ENCODE measurements around the gene TAS2R31. TPM values are rescaled to one million over a fixed set of nuclear protein-coding genes. Genes with fewer than 3 reads are reported as not detected.
A peak's percentile ranks its signal among the peaks of the same experiment; 100 is the strongest.
"Not testable (repeated sequence)": the region's sequence is repeated elsewhere in the genome, so short reads cannot be mapped to it uniquely, and the experiment has no call there.

TAS2R31 gene
- 1 to 10 TPM; 2.8 to 3.2 TPM for total RNA-seq
- under 1 TPM in 2 of 3 donors, not detected in 1; 0.22 to 0.39 TPM for polyA plus RNA-seq
- total RNA-seq: 0.98 to 3.0 (median 1.4) reads per million in 6 experiments

- Mint-ChIP-seq H3K9me3 (peaks cover 0 to 2% (median 0%) of the 10 kb centered on the region in 9 donors), H3K27ac (peak within 1 kb of the TSS in 1 of 10 donors; percentile 32), H3K4me1 (peaks cover 0 to 2% (median 0%) of the 10 kb centered on the region in 4 donors), H3K27me3 (no peaks in the 10 kb centered on the region), H3K36me3 (peaks cover 23 to 47% (median 38%) of the 10 kb centered on the region in 3 donors), H3K4me3 (no peak within 1 kb of the TSS)
- DNase-seq: no peak
- POLR2A ChIA-PET: no interaction called here
- no peak for ATAC-seq
These were observed at the start of gene TAS2R31 for GRCh38 chr12:11031307-11031706. Gene TAS2R31 (minus strand): TSS chr12:11031407. CDS start chr12:11031335, 72 bp downstream.

- H3K36me3 Mint-ChIP-seq: peaks cover 4 to 14% (median 6%) of the 10 kb centered on the region in 3 donors
- no peak overlapping the region for H3K27ac Mint-ChIP-seq
- ATAC-seq (no peak), DNase-seq (no peak)
- H3K4me3 Mint-ChIP-seq: no peak overlapping the region
- POLR2A ChIA-PET: no interaction called here
- no peaks in the 10 kb centered on the region for H3K27me3 Mint-ChIP-seq
- peaks cover 0 to 12% (median 10%) of the 10 kb centered on the region in 9 donors for H3K9me3 Mint-ChIP-seq
- peaks cover 10 to 20% (median 15%) of the 10 kb centered on the region in 4 donors for H3K4me1 Mint-ChIP-seq
These were observed 47.0 kb upstream of the TAS2R31 start for GRCh38 chr12:11078246-11078645.

GRCh38 chr12:11075642-11076041 is 44.4 kb upstream of the TAS2R31 start:
- H3K4me1 Mint-ChIP-seq: peaks cover 10 to 20% (median 16%) of the 10 kb centered on the region in 4 donors
- peaks cover 0 to 18% (median 14%) of the 10 kb centered on the region in 3 donors for H3K36me3 Mint-ChIP-seq
- H3K4me3 Mint-ChIP-seq: no peak overlapping the region
- no peak overlapping the region for H3K27ac Mint-ChIP-seq
- POLR2A ChIA-PET: no interaction called here
- H3K27me3 Mint-ChIP-seq: no peaks in the 10 kb centered on the region
- ATAC-seq (no peak), DNase-seq (no peak)
- H3K9me3 Mint-ChIP-seq: peaks cover 0 to 7% (median 1%) of the 10 kb centered on the region in 9 donors

- POLR2A ChIA-PET: no interaction called here
- Mint-ChIP-seq H3K4me3 (no peak overlapping the region), H3K9me3 (no peaks in the 10 kb centered on the region), H3K4me1 (peaks cover 6 to 12% (median 10%) of the 10 kb centered on the region in 4 donors), H3K27me3 (no peaks in the 10 kb centered on the region), H3K36me3 (peaks cover 0 to 27% (median 13%) of the 10 kb centered on the region in 3 donors), H3K27ac (no peak overlapping the region)
- DNase-seq (no peak), ATAC-seq (no peak)
These were observed 40.2 kb upstream of the TAS2R31 start for GRCh38 chr12:11071414-11071813.

GRCh38 chr12:11070999-11071398 is 39.8 kb upstream of the TAS2R31 start:
- POLR2A ChIA-PET: no interaction called here
- ATAC-seq (no peak), DNase-seq (no peak)
- Mint-ChIP-seq H3K27me3 (no peaks in the 10 kb centered on the region), H3K4me1 (peaks cover 6 to 13% (median 10%) of the 10 kb centered on the region in 4 donors), H3K36me3 (peaks cover 0 to 27% (median 13%) of the 10 kb centered on the region in 3 donors), H3K27ac (no peak overlapping the region), H3K4me3 (no peak overlapping the region), H3K9me3 (peaks cover 0 to 4% (median 0%) of the 10 kb centered on the region in 9 donors)

- ATAC-seq: no peak
- Mint-ChIP-seq H3K27ac (no peak overlapping the region), H3K4me1 (peaks cover 9 to 17% (median 13%) of the 10 kb centered on the region in 4 donors), H3K9me3 (peaks cover 0 to 13% (median 0%) of the 10 kb centered on the region in 9 donors), H3K4me3 (no peak overlapping the region), H3K36me3 (peaks cover 0 to 37% (median 17%) of the 10 kb centered on the region in 3 donors), H3K27me3 (no peaks in the 10 kb centered on the region)
- DNase-seq: no peak
- POLR2A ChIA-PET: no interaction called here
These were observed 38.7 kb upstream of the TAS2R31 start for GRCh38 chr12:11069854-11070365.

GRCh38 chr12:11067514-11067913 is 36.3 kb upstream of the TAS2R31 start:
- DNase-seq (no peak), ATAC-seq (no peak)
- peaks cover 0 to 40% (median 13%) of the 10 kb centered on the region in 3 donors for H3K36me3 Mint-ChIP-seq
- no peaks in the 10 kb centered on the region for H3K27me3 Mint-ChIP-seq
- H3K4me3 Mint-ChIP-seq: no peak overlapping the region
- H3K4me1 Mint-ChIP-seq: peaks cover 5 to 23% (median 15%) of the 10 kb centered on the region in 4 donors
- H3K27ac Mint-ChIP-seq: no peak overlapping the region
- POLR2A ChIA-PET: no interaction called here
- peaks cover 0 to 13% (median 0%) of the 10 kb centered on the region in 9 donors for H3K9me3 Mint-ChIP-seq

- H3K27ac Mint-ChIP-seq: peak within 1 kb of the TSS in 3 of 10 donors; percentile 0 to 24 (median 5)
- H3K4me3 Mint-ChIP-seq, ATAC-seq, H3K27me3 Mint-ChIP-seq, DNase-seq, POLR2A ChIA-PET: not testable (repeated sequence)
- peaks cover 0 to 13% (median 0%) of the 10 kb centered on the region in 9 donors for H3K9me3 Mint-ChIP-seq
- peaks cover 0 to 20% (median 11%) of the 10 kb centered on the region in 3 donors for H3K36me3 Mint-ChIP-seq
- H3K4me1 Mint-ChIP-seq: peaks cover 12 to 36% (median 25%) of the 10 kb centered on the region in 4 donors
These were observed 31.0 kb upstream of the TAS2R31 start, which contains the start of gene TAS2R46 for GRCh38 chr12:11062194-11062593. Gene TAS2R46 (minus strand): TSS chr12:11062294. CDS start chr12:11062294, 0 bp downstream.

GRCh38 chr12:11059784-11060183 is 28.6 kb upstream of the TAS2R31 start:
- POLR2A ChIA-PET: no interaction called here
- DNase-seq (no peak), ATAC-seq (no peak)
- Mint-ChIP-seq H3K27me3 (no peaks in the 10 kb centered on the region), H3K4me1 (peaks cover 9 to 29% (median 20%) of the 10 kb centered on the region in 4 donors), H3K36me3 (peaks cover 0 to 26% (median 17%) of the 10 kb centered on the region in 3 donors), H3K4me3 (no peak overlapping the region), H3K27ac (no peak overlapping the region), H3K9me3 (peaks cover 0 to 5% (median 0%) of the 10 kb centered on the region in 9 donors)

GRCh38 chr12:11059041-11059440 is 27.8 kb upstream of the TAS2R31 start:
- POLR2A ChIA-PET: no interaction called here
- Mint-ChIP-seq H3K4me3 (no peak overlapping the region), H3K27me3 (no peaks in the 10 kb centered on the region), H3K36me3 (peaks cover 0 to 23% (median 17%) of the 10 kb centered on the region in 3 donors), H3K4me1 (peaks cover 9 to 25% (median 18%) of the 10 kb centered on the region in 4 donors), H3K9me3 (peaks cover 0 to 5% (median 0%) of the 10 kb centered on the region in 9 donors), H3K27ac (peak overlapping the region in 1 of 10 donors; percentile 71)
- ATAC-seq (no peak), DNase-seq (no peak)

GRCh38 chr12:11055306-11055705 is 24.1 kb upstream of the TAS2R31 start:
- H3K9me3 Mint-ChIP-seq: peaks cover 9 to 36% (median 15%) of the 10 kb centered on the region in 9 donors
- H3K36me3 Mint-ChIP-seq: peaks cover 25 to 48% (median 26%) of the 10 kb centered on the region in 3 donors
- peaks cover 4 to 9% (median 6%) of the 10 kb centered on the region in 4 donors for H3K4me1 Mint-ChIP-seq
- no peak overlapping the region for H3K27ac Mint-ChIP-seq
- H3K27me3 Mint-ChIP-seq: no peaks in the 10 kb centered on the region
- POLR2A ChIA-PET: no interaction called here
- no peak for ATAC-seq
- no peak overlapping the region for H3K4me3 Mint-ChIP-seq
- no peak for DNase-seq

- POLR2A ChIA-PET: interaction anchor here (0.6 kb wide), 1 partner anchor 1115 kb away, joined by 3 read pairs; no protein-coding TSS in a partner anchor
- not testable (repeated sequence) for H3K27me3 Mint-ChIP-seq
These were observed 18.8 kb upstream of the TAS2R31 start for GRCh38 chr12:11049806-11050531.

GRCh38 chr12:11041366-11041765 is 10.2 kb upstream of the TAS2R31 start:
- H3K4me3 Mint-ChIP-seq, ATAC-seq, DNase-seq, POLR2A ChIA-PET, H3K27me3 Mint-ChIP-seq: not testable (repeated sequence)
- Mint-ChIP-seq H3K36me3 (peaks cover 43 to 68% (median 62%) of the 10 kb centered on the region in 3 donors), H3K9me3 (peaks cover 0 to 14% (median 4%) of the 10 kb centered on the region in 9 donors), H3K4me1 (peaks cover 2 to 16% (median 9%) of the 10 kb centered on the region in 4 donors), H3K27ac (peak overlapping the region in 3 of 10 donors; percentile 23 to 51 (median 39))

More at GRCh38 chr12:11049806-11050531, 18.8 kb upstream of the TAS2R31 start:
- not testable (repeated sequence) for H3K4me3 Mint-ChIP-seq, ATAC-seq, DNase-seq
- Mint-ChIP-seq H3K9me3 (peaks cover 5 to 46% (median 16%) of the 10 kb centered on the region in 9 donors), H3K4me1 (peaks cover 0 to 26% (median 5%) of the 10 kb centered on the region in 4 donors), H3K27ac (peak overlapping the region in 1 of 10 donors; percentile 65), H3K36me3 (peaks cover 44 to 69% (median 47%) of the 10 kb centered on the region in 3 donors)
